ENCODE results near the gene ARF4.

Gene ARF4

DNA sequence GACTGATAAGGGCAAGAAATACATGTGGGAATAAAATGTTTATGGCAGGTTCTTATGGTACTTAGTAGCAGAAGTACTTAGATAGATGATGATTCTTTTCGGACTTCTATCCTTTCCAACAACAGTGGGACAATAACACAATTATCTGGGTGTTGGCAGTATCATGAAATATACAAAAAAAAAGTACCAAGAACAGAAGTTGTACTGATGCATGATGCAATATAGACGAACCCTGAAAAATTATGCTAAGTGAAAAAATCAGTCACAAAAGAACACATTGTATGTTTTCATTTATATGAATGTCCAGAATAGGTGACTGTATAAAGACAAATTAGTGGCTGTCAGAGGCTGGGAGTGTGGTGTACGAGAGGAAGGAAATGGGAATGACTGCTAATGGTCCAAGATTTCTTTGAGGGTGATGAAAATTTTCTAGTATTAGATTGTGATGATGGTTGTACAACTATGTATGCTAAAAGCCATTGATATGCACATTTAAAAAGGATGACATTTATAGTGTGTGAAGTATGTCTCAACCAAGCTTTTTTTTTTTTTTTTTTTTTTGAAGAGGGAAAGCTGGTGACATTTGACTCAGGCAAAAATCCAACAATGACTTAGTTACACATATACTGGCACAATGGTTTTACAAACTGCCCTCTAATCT lies 21.0 kb downstream of the ARF4 start:
- DNase-seq, result no peak

DNA sequence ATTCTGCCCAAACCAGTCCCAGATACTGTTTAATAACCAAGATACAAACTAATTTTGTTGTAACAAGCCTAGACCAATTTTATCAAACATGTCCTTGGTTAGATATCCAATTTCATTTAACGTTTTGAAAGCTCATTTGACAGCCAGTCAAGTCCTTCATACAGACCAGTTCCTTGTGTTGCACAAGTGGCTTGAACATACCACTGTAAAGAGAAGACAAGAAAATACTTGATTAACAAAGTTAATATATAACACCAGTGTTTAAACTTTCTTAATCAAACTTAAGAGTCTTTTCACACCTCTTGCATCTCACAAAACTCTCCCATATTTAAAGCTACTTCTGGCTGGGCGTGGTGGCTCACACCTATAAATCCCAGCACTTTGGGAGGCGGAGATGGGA lies 25.0 kb downstream of the ARF4 start:
- DNase-seq, result no peak

DNA sequence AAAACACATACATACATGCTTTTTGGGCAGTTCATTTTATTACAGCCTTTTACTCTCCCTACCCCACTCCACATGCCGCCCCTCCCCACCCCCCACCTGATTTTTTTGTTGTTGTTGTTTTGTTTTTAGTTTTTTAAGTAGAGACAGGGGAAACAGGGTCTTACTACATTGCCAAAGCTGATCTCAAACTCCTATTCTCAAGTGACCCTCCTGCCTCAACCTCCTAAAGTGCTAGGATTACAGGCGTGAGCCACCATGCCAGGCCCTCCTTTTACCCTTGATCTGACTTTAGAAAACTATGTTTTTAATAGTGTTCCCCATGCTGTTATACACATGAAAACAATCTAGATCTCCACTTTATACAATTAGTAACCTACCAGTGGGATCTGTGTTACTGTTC lies 26.3 kb downstream of the ARF4 start:
- no peak for DNase-seq

DNA sequence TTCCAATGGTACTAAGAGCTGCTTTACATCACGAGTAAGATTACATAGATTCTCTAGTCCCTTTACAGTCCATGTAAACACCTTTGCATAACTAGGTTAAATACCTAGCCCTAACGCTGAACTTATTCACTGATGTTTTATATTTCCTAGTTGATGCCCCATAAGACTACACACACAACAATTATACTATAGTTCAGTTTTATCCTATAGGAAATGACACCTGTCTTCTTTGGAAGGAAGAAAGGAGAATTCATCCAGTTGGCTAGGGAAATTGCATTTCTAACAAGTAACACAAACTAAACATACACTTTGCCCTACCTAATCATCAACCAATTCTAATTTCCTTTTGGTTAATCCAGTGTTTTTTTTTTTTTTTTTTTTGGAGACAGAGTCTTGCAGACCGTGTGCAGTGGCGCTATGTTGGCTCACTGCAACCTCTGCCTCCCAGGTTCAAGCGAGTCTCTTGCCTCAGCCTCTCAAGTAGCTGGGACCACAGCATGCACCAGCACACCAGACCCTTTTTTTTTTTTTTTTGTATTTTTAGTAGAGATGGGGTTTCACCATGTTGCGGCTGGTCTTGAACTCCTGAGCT lies 27.2 kb downstream of the ARF4 start:
- DNase-seq, result no peak

DNA sequence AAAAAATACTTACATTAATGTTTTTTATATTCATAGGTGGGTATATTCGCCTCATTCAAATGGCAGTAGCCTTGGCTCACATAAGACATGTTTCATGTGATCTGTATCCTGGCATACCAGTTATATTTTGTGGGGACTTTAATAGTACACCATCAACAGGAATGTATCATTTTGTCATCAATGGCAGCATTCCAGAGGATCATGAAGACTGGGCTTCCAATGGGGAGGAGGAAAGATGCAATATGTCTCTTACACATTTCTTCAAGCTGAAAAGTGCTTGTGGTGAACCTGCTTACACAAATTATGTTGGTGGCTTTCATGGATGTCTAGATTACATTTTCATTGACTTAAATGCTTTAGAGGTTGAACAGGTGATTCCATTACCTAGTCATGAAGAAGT lies 37.6 kb downstream of the ARF4 start:
- no peak for DNase-seq

DNA sequence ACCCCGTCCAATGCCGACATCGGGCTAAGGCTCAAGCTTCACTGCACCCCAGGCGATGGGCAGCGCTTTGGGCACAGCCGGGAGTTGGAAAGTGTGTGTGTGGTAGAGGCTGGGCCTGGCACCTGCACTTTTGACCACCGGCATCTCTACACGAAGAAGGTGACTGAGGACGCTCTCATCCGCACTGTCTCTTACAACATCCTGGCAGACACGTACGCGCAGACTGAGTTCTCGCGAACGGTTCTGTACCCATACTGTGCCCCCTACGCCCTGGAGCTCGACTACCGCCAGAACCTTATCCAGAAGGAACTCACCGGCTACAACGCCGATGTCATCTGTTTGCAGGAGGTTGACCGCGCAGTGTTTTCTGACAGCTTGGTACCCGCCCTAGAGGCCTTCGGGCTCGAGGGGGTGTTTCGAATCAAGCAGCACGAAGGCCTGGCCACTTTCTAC lies 40.0 kb downstream of the ARF4 start:
- no peak for DNase-seq

DNA sequence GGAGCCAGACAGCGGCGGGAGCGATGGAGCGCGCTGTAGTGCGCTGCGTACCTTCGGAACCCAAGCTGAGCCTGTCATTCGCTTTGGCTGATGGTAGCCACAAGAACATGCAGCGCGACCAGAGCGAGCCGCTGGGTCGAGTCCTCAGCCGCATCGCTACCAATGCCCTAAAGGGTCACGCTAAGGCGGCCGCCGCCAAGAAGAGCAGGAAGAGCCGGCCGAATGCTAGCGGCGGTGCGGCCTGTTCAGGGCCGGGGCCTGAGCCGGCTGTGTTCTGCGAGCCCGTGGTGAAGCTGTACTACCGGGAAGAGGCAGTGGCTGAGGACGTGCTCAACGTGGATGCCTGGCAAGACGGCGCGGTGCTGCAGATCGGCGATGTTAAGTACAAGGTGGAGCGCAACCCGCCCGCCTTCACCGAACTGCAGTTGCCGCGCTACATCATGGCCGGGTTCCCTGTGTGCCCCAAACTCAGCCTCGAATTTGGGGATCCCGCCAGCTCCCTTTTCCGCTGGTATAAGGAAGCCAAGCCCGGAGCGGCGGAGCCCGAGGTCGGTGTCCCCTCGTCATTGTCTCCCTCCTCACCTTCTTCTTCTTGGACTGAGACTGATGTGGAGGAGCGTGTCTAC lies 40.6 kb downstream of the ARF4 start:
- no peak for DNase-seq

DNA sequence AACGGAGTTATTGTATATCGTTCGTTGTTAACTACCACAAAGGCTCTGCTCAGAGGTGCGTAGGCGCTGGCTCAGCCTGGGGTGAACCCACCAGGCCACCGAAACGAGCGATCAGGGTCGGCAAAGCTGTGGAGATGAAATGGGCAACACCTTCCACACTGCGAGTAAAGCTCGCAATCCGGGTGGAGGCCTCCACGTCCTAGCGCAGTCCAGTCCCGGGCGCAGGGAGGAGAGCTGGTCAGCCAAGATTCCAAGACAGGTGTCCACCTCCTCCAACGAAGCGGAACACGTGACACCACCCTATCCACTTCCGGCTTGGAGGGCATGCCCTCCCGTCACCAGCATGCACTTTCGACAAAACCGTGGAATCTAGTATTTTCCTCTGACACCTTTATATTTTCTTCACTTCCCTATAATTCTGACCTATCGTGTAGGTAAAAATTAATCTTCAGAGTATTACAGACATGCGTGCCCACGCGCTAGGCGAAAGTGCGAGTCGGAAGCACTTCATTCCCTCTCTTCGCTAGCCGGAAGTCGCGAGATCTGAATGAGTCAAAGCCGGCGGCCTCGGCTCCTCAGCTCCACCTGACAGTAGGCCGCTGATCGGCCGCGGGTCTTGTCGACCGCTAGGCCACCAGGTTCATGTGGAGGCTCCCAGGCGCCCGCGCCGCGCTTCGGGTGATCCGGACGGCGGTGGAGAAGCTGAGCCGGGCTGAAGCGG lies 41.2 kb downstream of the ARF4 start, which contains the start of gene PDE12:
PDE12 (plus strand) TSS at position 537 of the 721 bp plus-strand sequence; CDS start at position 643, 106 bp downstream.
- DNase-seq, result peak; percentile 30

DNA sequence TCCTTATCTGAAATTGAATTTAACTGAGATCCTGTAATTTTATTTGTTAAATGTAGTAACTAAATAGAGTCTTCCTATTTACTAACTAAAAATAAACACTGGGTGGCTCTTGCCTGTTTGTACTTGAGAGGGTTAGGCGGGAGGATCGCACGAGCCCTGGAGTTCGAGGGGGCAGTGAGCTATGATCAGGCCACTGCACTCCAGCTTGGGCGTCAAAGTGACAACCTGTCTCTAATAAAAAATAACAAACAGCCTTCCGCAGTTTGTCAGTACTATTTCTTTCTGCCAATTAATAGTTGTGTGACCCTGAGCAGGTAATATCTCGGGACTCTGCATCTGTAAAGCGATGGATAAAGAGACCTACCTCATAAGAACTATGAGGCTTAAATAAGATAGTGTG lies 41.8 kb downstream of the ARF4 start:
- no peak for DNase-seq

DNA sequence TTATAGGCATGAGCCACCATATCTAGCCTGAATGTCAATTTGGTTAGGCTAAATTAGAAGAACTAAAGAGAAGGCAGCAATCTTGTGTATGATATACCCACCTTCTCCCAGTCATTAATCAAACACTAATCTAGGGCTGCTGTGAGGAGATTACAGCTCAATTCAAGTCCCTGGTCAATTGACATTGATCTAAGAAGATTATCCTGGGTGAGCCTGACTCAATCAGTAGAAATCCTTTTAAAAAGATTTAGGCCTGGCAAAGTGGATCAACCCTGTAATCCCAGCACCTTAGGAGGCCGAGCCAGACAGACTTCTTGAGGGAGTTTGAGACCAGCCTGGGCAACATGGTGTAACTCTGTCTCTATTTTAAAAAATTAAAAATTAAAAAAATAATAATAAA lies 50.5 kb downstream of the ARF4 start:
- DNase-seq, result no peak

DNA sequence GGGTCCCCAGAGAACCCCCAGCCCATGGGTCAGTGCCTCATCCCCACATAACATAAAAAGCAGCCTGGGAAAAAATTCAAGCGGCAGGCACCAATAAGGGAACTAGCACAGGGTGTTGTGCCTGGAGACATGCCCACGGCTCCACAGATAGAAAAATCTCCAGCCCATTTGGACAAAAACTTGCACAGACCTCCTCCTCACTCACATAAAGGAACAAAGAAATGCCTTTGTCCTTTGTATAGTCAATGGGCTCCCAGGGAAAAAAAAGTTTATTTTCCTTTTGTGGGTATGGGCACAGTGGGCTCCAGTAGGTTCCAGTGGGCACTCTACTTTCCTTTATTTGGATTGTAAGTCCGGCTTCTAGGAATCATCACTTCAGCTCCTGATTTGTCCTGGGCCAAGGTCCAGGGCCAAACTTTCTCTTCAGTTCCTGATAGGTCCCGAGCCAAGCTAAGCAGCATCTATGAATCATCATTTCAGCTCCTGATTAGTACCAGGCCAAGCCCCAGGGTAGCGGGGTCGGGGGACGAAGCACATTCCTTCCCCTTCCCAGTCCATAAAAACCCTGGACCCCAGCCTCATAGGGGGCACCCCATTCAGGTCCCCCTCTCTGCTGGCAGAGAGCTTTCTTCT lies 51.4 kb downstream of the ARF4 start:
- no peak for DNase-seq

DNA sequence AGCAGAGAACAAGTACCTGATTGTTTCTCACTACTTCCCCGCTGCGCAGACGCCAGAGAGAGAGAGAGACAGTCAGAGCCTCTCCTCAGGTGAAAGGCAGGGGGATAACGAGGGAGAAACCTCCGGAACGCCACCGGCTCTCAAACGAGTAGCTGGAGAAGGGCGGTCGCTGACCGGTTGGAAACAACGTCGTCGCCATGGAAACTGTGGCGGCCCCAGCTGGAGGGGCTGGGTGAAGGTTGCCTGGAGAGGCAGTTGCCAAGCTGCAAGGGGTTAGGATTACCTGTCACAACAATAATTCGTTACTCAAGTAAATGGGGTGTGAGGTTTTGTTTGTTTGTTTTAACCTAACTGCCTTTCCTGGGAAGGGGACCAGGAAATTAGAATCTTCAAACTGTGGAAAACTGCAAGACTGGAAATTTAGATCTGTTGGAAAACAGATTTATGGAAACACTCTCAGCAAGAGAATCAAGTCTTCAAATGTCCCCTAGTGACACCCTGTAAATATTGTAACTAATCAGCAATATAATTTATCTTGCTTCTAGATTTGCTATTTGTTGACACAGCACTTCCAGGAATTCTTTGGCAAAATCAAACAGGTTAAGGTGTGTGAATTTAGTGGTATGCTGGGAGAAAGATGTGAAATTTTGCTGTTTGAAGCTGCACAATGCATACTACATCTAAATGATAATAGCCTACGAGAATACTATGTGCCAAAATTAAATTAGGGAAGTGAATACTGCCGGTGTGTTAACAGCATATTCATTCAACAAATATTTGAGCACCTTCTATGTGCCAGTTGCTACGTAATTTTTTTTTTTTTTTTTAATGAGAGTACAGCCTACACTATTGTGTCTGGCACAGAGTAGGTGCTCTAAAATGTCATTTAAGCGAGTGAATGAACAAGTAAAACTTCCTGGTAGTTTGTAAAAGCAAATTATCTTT lies 52.7 kb downstream of the ARF4 start, which contains the start of gene DNAH12:
DNAH12 (minus strand) TSS at position 164 of the 945 bp plus-strand sequence. CDS start 1,474 bp downstream, outside the sequence.
- no peak for DNase-seq

DNA sequence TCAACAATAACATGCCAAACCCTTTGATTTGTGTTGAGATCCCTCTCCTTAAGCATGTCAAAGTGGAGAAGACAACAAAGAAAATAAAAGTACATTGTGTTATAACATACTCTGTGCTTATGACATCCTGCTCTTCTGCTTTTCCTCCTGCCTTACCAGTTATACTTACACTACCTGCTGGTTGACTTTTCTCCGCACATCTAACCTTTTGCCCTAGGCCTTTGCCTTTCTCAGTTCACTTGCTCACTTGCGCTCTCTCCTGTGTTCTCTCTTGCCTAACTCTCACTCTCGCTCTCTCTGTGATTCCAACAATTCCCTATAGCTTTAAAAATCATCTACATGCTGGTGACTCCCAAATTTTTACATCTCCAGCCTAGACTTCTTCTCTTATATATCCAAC lies 58.7 kb downstream of the ARF4 start:
- DNase-seq, result no peak

DNA sequence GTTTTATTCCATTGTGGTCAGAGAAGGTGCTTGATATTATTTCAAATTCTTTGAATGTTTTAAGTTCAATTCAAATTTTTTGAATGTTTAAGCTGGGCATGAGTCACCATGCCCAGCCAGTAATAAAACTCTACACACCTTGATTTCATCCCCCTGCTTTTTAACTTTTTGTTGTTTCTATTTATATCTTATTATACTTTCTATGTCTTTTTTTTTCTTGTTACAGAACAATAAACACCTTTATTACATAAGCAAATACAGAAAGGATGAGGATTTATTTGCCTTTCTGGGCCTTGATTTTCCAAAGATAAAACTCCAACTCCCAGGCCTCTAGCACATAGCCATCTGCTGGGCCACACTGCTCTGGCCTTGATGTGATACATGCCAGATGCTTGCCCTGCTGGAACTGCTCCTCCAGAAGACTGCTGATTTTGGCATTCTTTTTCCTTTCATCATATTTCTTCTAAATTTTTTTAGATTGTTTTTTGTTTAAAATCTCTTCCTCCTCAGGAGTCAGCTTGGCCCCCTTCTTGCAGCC lies 67.0 kb downstream of the ARF4 start:
- DNase-seq, result no peak

Measured in SIG-M5 (cell line).